Osteoblast (primary cell): Measurements from ENCODE around the gene VOPP1. TPM values are rescaled to one million over a fixed set of nuclear protein-coding genes. Genes with fewer than 3 reads are reported as not detected.
"Not testable (repeated sequence)": the region's sequence is repeated elsewhere in the genome, so short reads cannot be mapped to it uniquely, and the experiment has no call there.

Source experiments
- DNase-seq: peaks from one replicate; pipeline ENCODE4 v3.0.0; 2011; ENCODE audit warnings: low spot score, mixed read lengths; ENCODE audit not compliant: insufficient read length; ENCODE audit errors: missing footprints
- H2AFZ ChIP-seq: 2 replicates; pipeline ENCODE4 v1.6.0; 2011; ENCODE audit warnings: mild to moderate bottlenecking, low read length
- H3K27ac ChIP-seq: 2 replicates; pipeline ENCODE4 v1.5.1; 2011; ENCODE audit warnings: mild to moderate bottlenecking, low read depth, low read length, moderate library complexity
- H3K27me3 ChIP-seq: 2 replicates; pipeline ENCODE4 v1.6.0; 2012; ENCODE audit warnings: mild to moderate bottlenecking, control low read depth, inconsistent platforms, low read length, moderate library complexity; ENCODE audit not compliant: insufficient read depth
- H3K36me3 ChIP-seq: 2 replicates; pipeline ENCODE4 v1.5.1; 2011; ENCODE audit warnings: mild to moderate bottlenecking, low read length, control low read depth, moderate library complexity; ENCODE audit not compliant: insufficient read depth
- H3K4me1 ChIP-seq: 2 replicates; pipeline ENCODE4 v1.5.1; 2011; ENCODE audit warnings: mild to moderate bottlenecking, low read length, control low read depth, moderate library complexity; ENCODE audit not compliant: insufficient read depth
- H3K4me2 ChIP-seq: 2 replicates; pipeline ENCODE4 v1.6.0; 2011; ENCODE audit warnings: mild to moderate bottlenecking, low read length; ENCODE audit not compliant: insufficient read depth
- H3K4me3 ChIP-seq: fragments of 200-600 bp; sonication (generic); 3 replicates; pipeline ENCODE4 v1.5.1; 2012; ENCODE audit warnings: mild to moderate bottlenecking, low read length, inconsistent platforms; ENCODE audit not compliant: insufficient read depth
- H3K79me2 ChIP-seq: 2 replicates; pipeline ENCODE4 v1.6.0; 2012; ENCODE audit warnings: mild to moderate bottlenecking, low read length, control low read depth, inconsistent platforms; ENCODE audit not compliant: insufficient read depth
- H3K9me3 ChIP-seq: 2 replicates; pipeline ENCODE4 v1.5.1; 2011; ENCODE audit warnings: low read depth, low read length, control low read depth
- H4K20me1 ChIP-seq: 2 replicates; pipeline ENCODE4 v1.6.0; 2012; ENCODE audit warnings: mild to moderate bottlenecking, low read length, control low read depth; ENCODE audit not compliant: insufficient read depth
- CTCF ChIP-seq: IDR thresholded peaks from 2 replicates; pipeline ENCODE4 v1.5.1; 2011; ENCODE audit warnings: mild to moderate bottlenecking, low read depth, low read length, moderate library complexity; ENCODE audit errors: extremely low read depth
- total RNA-seq: library from RNA; depleted of rRNA; stranded (reverse); fragments of >200 nt; gene quantifications from 2 replicates; pipeline ENCODE4 v1.2.3, GENCODE V29; 2012

The VOPP1 gene
- 74.6 TPM in 2 replicates for total RNA-seq

GRCh38 chr7:55572378-55573233 is at the start of gene VOPP1:
Gene VOPP1, minus strand, starts transcription at chr7:55572502. Its CDS starts 178 bp downstream, at chr7:55572324.
- peaks cover 9% of the 10 kb centered on the region for H4K20me1 ChIP-seq
- TF ChIP-seq CTCF: no peak
- H3K79me2 ChIP-seq: peaks cover 39% of the 10 kb centered on the region
- peak within 1 kb of the TSS; percentile 86 for H3K4me3 ChIP-seq
- peak; percentile 99 for DNase-seq
- H3K9me3 ChIP-seq: no peaks in the 10 kb centered on the region
- peak within 1 kb of the TSS; percentile 92 for H3K4me2 ChIP-seq
- H2AFZ ChIP-seq: peak within 1 kb of the TSS; percentile 93
- no peaks in the 10 kb centered on the region for H3K27me3 ChIP-seq
- H3K4me1 ChIP-seq: peaks cover 30% of the 10 kb centered on the region
- H3K27ac ChIP-seq: peak within 1 kb of the TSS; percentile 82
- H3K36me3 ChIP-seq: no peaks in the 10 kb centered on the region

DNA sequence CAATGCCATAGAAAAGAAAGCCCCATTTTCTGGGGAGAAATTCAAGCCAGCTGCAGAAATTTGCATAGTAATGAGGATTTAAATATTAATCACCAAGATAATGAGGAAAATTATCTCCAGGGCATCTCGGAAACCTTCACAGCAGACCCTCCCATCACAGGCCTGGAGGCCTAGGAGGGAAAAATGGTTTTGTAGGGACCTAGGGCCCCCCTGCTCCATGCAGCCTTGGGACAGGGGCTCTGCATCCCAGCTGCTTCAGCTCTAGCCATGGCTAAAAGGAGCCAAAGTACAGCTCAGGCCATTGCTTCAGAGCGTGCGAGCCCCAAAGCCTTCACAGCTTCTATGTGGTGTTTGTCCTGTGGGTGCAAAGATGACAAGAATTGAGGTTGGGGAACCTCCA is 46.6 kb upstream of the VOPP1 start:
- DNase-seq: no peak
- H3K79me2 ChIP-seq: no peaks in the 10 kb centered on the region
- no peaks in the 10 kb centered on the region for H4K20me1 ChIP-seq
- H2AFZ ChIP-seq: no peak overlapping the region
- no peaks in the 10 kb centered on the region for H3K4me1 ChIP-seq
- no peaks in the 10 kb centered on the region for H3K27me3 ChIP-seq
- TF ChIP-seq CTCF: no peak
- no peak overlapping the region for H3K27ac ChIP-seq
- no peak overlapping the region for H3K4me3 ChIP-seq
- no peaks in the 10 kb centered on the region for H3K36me3 ChIP-seq
- H3K4me2 ChIP-seq: no peak overlapping the region
- no peaks in the 10 kb centered on the region for H3K9me3 ChIP-seq

DNA sequence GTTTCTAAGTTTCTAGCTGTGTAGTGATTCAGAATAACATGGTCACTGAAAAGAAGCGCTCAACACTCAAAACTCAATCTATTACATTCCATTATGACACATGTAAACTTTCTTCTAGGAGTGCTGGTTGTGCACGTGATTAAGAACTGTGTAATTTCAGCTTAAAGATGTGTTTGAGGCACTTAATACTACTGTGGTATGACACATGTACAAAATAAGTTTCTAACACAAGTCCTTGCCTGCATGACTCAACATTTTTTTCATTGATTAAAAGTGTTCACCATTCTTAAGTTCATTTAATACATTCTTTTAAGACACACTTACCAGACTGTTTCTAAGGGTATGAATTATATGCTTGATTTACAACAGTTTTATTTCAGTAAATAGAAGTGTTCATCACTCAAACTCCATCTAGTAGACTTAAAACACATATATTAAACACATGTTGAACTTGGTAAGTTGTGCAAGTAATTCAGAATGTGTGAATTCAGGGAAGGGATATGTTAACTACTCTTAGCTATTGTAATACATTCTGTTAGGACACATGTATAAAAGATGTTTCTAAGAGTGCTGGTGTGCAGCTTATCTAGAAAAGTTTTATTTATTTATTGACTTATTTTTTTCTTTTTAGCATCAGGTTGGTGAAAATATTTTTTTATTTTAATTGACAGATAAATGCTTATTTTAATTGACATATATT is 42.2 kb upstream of the VOPP1 start:
- H3K27ac ChIP-seq, H3K36me3 ChIP-seq, H3K27me3 ChIP-seq, H4K20me1 ChIP-seq, H3K4me3 ChIP-seq, H2AFZ ChIP-seq, DNase-seq, H3K4me2 ChIP-seq, H3K9me3 ChIP-seq, H3K4me1 ChIP-seq, H3K79me2 ChIP-seq: not testable (repeated sequence)

- not testable (repeated sequence) for H3K27me3 ChIP-seq, H3K79me2 ChIP-seq, H2AFZ ChIP-seq, H3K4me3 ChIP-seq, H4K20me1 ChIP-seq, H3K9me3 ChIP-seq, DNase-seq, H3K27ac ChIP-seq, H3K4me1 ChIP-seq, H3K4me2 ChIP-seq, H3K36me3 ChIP-seq
These were observed 37.4 kb upstream of the VOPP1 start for GRCh38 chr7:55609726-55610125.

GRCh38 chr7:55605661-55606060 is 33.4 kb upstream of the VOPP1 start:
- not testable (repeated sequence) for H3K4me3 ChIP-seq, H3K4me2 ChIP-seq, H2AFZ ChIP-seq, H3K36me3 ChIP-seq, H3K79me2 ChIP-seq, H3K4me1 ChIP-seq, DNase-seq, H3K27me3 ChIP-seq, H3K27ac ChIP-seq, H4K20me1 ChIP-seq, H3K9me3 ChIP-seq
